HG03457 (cell line): ENCODE measurements around the gene HNF4A.
"Not testable (repeated sequence)": the region's sequence is repeated elsewhere in the genome, so short reads cannot be mapped to it uniquely, and the experiment has no call there.

ENCODE experiments used
- ATAC-seq: cut with Tn5 transposase; IDR thresholded peaks from one replicate; pipeline ENCODE4 v1.9.1; 2021; ENCODE audit warnings: moderate number of reproducible peaks; ENCODE audit not compliant: unreplicated experiment

HNF4A gene

GRCh38 chr20:44344723-44345122 lies 10.8 kb upstream of the HNF4A start:
- no peak for ATAC-seq

GRCh38 chr20:44345147-44345546 lies 10.4 kb upstream of the HNF4A start:
- ATAC-seq: no peak

GRCh38 chr20:44345941-44346340 lies 9.6 kb upstream of the HNF4A start:
- not testable (repeated sequence) for ATAC-seq

GRCh38 chr20:44348168-44348659 lies 7.3 kb upstream of the HNF4A start:
- no peak for ATAC-seq

GRCh38 chr20:44349349-44349748 lies 6.2 kb upstream of the HNF4A start:
- ATAC-seq: no peak

GRCh38 chr20:44350567-44350966 lies 4.9 kb upstream of the HNF4A start:
- ATAC-seq: no peak

- ATAC-seq: no peak
These were observed 461 bp upstream of the HNF4A start for GRCh38 chr20:44354979-44355497.

GRCh38 chr20:44356353-44356723 lies 839 bp downstream of the HNF4A start:
- ATAC-seq: no peak

GRCh38 chr20:44357020-44357419 lies 1.5 kb downstream of the HNF4A start:
- no peak for ATAC-seq

GRCh38 chr20:44357555-44358125 lies 2.1 kb downstream of the HNF4A start:
- no peak for ATAC-seq

- ATAC-seq: no peak
These were observed 3.3 kb downstream of the HNF4A start for GRCh38 chr20:44358776-44359175.

GRCh38 chr20:44360221-44360620 lies 4.7 kb downstream of the HNF4A start:
- ATAC-seq: no peak

- ATAC-seq: no peak
These were observed 5.5 kb downstream of the HNF4A start for GRCh38 chr20:44361021-44361420.

- no peak for ATAC-seq
These were observed 7.0 kb downstream of the HNF4A start for GRCh38 chr20:44362466-44362940.

- no peak for ATAC-seq
These were observed 8.6 kb downstream of the HNF4A start for GRCh38 chr20:44364068-44364467.

GRCh38 chr20:44364780-44365179 lies 9.3 kb downstream of the HNF4A start:
- no peak for ATAC-seq

- ATAC-seq: no peak
These were observed 12.2 kb downstream of the HNF4A start for GRCh38 chr20:44367746-44368145.

- ATAC-seq: no peak
These were observed 15.2 kb downstream of the HNF4A start for GRCh38 chr20:44370639-44371218.

GRCh38 chr20:44382641-44383040 lies 27.1 kb downstream of the HNF4A start:
- no peak for ATAC-seq

- ATAC-seq: no peak
These were observed 29.0 kb downstream of the HNF4A start for GRCh38 chr20:44384423-44385027.

- no peak for ATAC-seq
These were observed 33.0 kb downstream of the HNF4A start for GRCh38 chr20:44388466-44389023.

GRCh38 chr20:44389871-44390270 lies 34.4 kb downstream of the HNF4A start:
- no peak for ATAC-seq
